ENCODE data around the gene MAP3K21. TPM values are rescaled to one million over a fixed set of nuclear protein-coding genes. Genes with fewer than 3 reads are reported as not detected.

The MAP3K21 gene
- total and polyA plus RNA-seq, 2 donors (not counting 1 experiment from before 2014, with no cell fraction given) = 0.07 to 0.17 TPM

DNA sequence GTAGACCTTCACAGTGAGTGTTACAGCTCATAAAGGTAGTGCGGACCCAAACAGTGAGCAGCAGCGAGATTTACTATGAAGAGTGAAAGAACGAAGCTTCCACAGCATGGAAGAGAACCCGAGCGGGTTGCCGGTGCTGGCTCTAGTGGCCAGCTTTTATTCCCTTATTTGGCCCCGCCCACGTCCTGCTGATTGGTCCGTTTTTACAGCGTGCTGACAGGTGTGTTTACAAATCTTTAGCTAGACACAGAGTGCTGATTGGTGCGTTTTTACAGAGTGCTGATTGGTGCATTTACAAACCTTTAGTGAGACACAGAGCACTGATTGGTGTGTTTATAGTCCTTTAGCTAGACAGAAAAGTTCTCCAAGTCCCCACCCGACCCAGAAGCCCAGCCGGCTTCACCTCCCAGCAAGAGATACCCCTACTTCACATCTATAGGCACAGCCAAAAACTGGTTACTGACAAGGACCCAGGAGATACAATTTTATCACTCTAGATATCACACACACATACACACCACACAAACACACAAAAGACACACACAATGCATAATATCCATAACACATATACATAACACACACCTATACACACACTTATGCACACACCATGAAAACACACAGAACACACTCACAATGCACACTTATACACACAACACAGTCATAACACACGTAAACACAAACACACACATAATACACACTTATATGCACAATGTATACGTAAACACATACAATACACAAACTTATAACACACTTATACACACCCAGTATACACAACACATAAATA is 68.5 kb downstream of the MAP3K21 start:
- Histone ChIP-seq H3K27ac (ENCODE audit: insufficient read depth, low read length) (no peak overlapping the region), H2AFZ (ENCODE audit: low read length) (no peak overlapping the region), H3K4me2 (ENCODE audit: extremely low read depth, insufficient read depth, low read length) (no peak overlapping the region), H4K20me1 (ENCODE audit: control insufficient read depth, extremely low read depth, insufficient read depth, low read length) (no peaks in the 10 kb centered on the region), H3K36me3 (ENCODE audit: control insufficient read depth, insufficient read depth, low read length) (no peaks in the 10 kb centered on the region), H3K4me1 (ENCODE audit: control insufficient read depth, extremely low read depth, insufficient read depth, low read length) (no peaks in the 10 kb centered on the region), H3K79me2 (ENCODE audit: control insufficient read depth, insufficient read depth, low read length) (no peaks in the 10 kb centered on the region), H3K4me3 (replicated peaks in 1 of 4; ENCODE audit: control extremely low read depth in 1 of 4, insufficient read depth in 1 of 4, low read depth in 3 of 4, low read length in 4 of 4) (no peak overlapping the region), H3K27me3 (ENCODE audit: control insufficient read depth, insufficient read depth, low read length) (no peaks in the 10 kb centered on the region), H3K9ac (ENCODE audit: insufficient read depth, low read length) (no peak overlapping the region), H3K9me3 (ENCODE audit: control insufficient read depth, insufficient read depth, low read depth, low read length) (no peaks in the 10 kb centered on the region)
- DNase-seq (ENCODE audit: low read depth in 2 of 2) = no peak
- TF ChIP-seq EZH2 (IDR thresholded peaks at IDR 0.05; ENCODE audit: low read length, missing control alignments) = no peak
- TF ChIP-seq, protein P1, sequence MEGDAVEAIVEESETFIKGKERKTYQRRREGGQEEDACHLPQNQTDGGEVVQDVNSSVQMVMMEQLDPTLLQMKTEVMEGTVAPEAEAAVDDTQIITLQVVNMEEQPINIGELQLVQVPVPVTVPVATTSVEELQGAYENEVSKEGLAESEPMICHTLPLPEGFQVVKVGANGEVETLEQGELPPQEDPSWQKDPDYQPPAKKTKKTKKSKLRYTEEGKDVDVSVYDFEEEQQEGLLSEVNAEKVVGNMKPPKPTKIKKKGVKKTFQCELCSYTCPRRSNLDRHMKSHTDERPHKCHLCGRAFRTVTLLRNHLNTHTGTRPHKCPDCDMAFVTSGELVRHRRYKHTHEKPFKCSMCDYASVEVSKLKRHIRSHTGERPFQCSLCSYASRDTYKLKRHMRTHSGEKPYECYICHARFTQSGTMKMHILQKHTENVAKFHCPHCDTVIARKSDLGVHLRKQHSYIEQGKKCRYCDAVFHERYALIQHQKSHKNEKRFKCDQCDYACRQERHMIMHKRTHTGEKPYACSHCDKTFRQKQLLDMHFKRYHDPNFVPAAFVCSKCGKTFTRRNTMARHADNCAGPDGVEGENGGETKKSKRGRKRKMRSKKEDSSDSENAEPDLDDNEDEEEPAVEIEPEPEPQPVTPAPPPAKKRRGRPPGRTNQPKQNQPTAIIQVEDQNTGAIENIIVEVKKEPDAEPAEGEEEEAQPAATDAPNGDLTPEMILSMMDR (conservative IDR thresholded peaks at IDR 0.05 in 1 of 2, IDR thresholded peaks at IDR 0.05 in 1 of 2; ENCODE audit: low read depth in 1 of 2, low read length in 2 of 2) = no peak

DNA sequence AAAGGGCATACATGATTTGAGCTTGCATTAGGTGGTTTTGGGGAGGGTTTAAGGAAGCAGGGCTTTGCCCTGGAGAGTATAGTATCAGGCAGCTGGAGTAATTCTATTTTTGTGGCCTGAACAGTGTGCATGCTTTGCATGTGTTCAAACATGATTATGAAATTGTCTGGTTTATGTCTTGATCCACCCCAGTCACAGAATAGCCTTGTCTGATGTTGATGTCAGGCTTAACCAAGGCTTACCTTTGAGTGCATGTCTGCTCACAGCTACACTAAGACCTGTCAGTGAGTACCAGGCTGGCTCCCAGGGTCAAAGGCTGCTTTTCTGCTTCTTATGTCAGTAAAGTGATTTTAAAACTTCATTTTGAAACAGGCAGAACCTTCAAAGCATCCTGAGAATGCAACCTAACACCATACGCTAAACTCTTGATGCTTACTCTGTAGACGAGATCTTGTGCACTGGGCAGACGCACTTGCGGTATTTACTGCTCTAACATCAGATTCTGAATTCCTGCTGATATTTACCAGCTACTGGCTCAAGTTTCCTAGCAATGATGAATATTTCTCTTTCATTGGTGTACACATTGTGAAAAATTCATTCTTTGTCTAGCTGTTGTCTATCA is 78.9 kb downstream of the MAP3K21 start:
- H2AFZ ChIP-seq (ENCODE audit: low read length) = no peak overlapping the region
- H3K36me3 ChIP-seq (ENCODE audit: control insufficient read depth, insufficient read depth, low read length) = no peaks in the 10 kb centered on the region
- no peak overlapping the region for H3K4me3 ChIP-seq (replicated peaks in 1 of 4; ENCODE audit: control extremely low read depth in 1 of 4, insufficient read depth in 1 of 4, low read depth in 3 of 4, low read length in 4 of 4)
- H4K20me1 ChIP-seq (ENCODE audit: control insufficient read depth, extremely low read depth, insufficient read depth, low read length) = no peaks in the 10 kb centered on the region
- no peak overlapping the region for H3K27ac ChIP-seq (ENCODE audit: insufficient read depth, low read length)
- H3K4me2 ChIP-seq (ENCODE audit: extremely low read depth, insufficient read depth, low read length) = no peak overlapping the region
- no peak overlapping the region for H3K9ac ChIP-seq (ENCODE audit: insufficient read depth, low read length)
- no peaks in the 10 kb centered on the region for H3K79me2 ChIP-seq (ENCODE audit: control insufficient read depth, insufficient read depth, low read length)
- peak in 1 of 2 donors; percentile 20 for DNase-seq (ENCODE audit: low read depth in 2 of 2)
- TF ChIP-seq, protein P1 (conservative IDR thresholded peaks at IDR 0.05 in 1 of 2, IDR thresholded peaks at IDR 0.05 in 1 of 2; ENCODE audit: low read depth in 1 of 2, low read length in 2 of 2) = no peak
- no peak for TF ChIP-seq EZH2 (IDR thresholded peaks at IDR 0.05; ENCODE audit: low read length, missing control alignments)
- no peaks in the 10 kb centered on the region for H3K4me1 ChIP-seq (ENCODE audit: control insufficient read depth, extremely low read depth, insufficient read depth, low read length)
- H3K27me3 ChIP-seq (ENCODE audit: control insufficient read depth, insufficient read depth, low read length) = no peaks in the 10 kb centered on the region
- no peaks in the 10 kb centered on the region for H3K9me3 ChIP-seq (ENCODE audit: control insufficient read depth, insufficient read depth, low read depth, low read length)

DNA sequence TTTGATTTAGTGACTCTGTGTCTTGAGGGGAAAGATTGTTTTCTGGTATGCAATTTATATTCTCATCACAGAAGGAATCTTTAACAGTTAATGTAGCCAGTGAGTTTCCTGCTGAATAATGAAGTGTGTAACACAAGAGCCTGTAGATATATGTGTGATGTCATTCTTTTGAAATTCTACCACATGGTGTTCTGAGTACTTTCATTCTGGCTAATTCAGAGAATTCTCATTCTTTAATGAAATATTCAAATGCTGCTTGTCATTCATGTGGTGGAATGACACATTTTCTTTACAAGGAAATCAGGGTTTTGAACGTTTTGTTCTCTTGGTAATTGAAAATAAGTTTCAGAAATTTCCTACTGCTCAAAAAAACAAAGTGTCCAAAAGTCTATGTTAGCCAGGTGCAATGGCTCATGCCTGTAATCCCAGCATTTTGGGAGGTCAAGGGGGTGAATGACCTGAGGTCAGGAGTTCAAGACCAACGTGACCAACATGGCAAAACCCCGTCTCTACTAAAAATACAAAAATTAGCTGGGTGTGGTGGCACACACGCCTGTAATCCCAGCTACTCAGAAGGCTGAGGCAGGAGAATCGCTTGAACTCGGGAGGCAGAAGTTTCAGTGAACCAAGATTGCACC is 79.6 kb downstream of the MAP3K21 start:
- no peak for TF ChIP-seq EZH2 (IDR thresholded peaks at IDR 0.05; ENCODE audit: low read length, missing control alignments)
- TF ChIP-seq, protein P1 (conservative IDR thresholded peaks at IDR 0.05 in 1 of 2, IDR thresholded peaks at IDR 0.05 in 1 of 2; ENCODE audit: low read depth in 1 of 2, low read length in 2 of 2) = no peak
- Histone ChIP-seq H3K4me2 (ENCODE audit: extremely low read depth, insufficient read depth, low read length) (no peak overlapping the region), H4K20me1 (ENCODE audit: control insufficient read depth, extremely low read depth, insufficient read depth, low read length) (no peaks in the 10 kb centered on the region), H3K79me2 (ENCODE audit: control insufficient read depth, insufficient read depth, low read length) (no peaks in the 10 kb centered on the region), H3K27ac (ENCODE audit: insufficient read depth, low read length) (no peak overlapping the region), H3K9me3 (ENCODE audit: control insufficient read depth, insufficient read depth, low read depth, low read length) (no peaks in the 10 kb centered on the region), H3K9ac (ENCODE audit: insufficient read depth, low read length) (no peak overlapping the region), H3K27me3 (ENCODE audit: control insufficient read depth, insufficient read depth, low read length) (no peaks in the 10 kb centered on the region), H3K4me3 (replicated peaks in 1 of 4; ENCODE audit: control extremely low read depth in 1 of 4, insufficient read depth in 1 of 4, low read depth in 3 of 4, low read length in 4 of 4) (no peak overlapping the region), H3K36me3 (ENCODE audit: control insufficient read depth, insufficient read depth, low read length) (no peaks in the 10 kb centered on the region), H2AFZ (ENCODE audit: low read length) (no peak overlapping the region), H3K4me1 (ENCODE audit: control insufficient read depth, extremely low read depth, insufficient read depth, low read length) (no peaks in the 10 kb centered on the region)
- DNase-seq (ENCODE audit: low read depth in 2 of 2) = peak in 1 of 2 donors; percentile 48

Data from fibroblast of lung (primary cell).